ENCODE measurements around the gene ZNF777.
"Not testable (repeated sequence)": the region's sequence is repeated elsewhere in the genome, so short reads cannot be mapped to it uniquely, and the experiment has no call there.

ZNF777 gene

GRCh38 chr7:149455175-149455950 lies 5.5 kb downstream of the ZNF777 start:
- FAIRE-seq (no peak), DNase-seq (ENCODE audit: insufficient read length, low spot score) (no peak)

GRCh38 chr7:149454750-149455149 lies 6.1 kb downstream of the ZNF777 start:
- FAIRE-seq (no peak), DNase-seq (ENCODE audit: insufficient read length, low spot score) (no peak)

GRCh38 chr7:149454006-149454405 lies 6.9 kb downstream of the ZNF777 start:
- FAIRE-seq: no peak
- no peak for DNase-seq (ENCODE audit: insufficient read length, low spot score)

- FAIRE-seq (no peak), DNase-seq (ENCODE audit: insufficient read length, low spot score) (no peak)
These were observed 10.0 kb downstream of the ZNF777 start for GRCh38 chr7:149450821-149451220.

GRCh38 chr7:149449897-149450296 lies 11.0 kb downstream of the ZNF777 start:
- no peak for FAIRE-seq
- no peak for DNase-seq (ENCODE audit: insufficient read length, low spot score)

GRCh38 chr7:149448961-149449360 lies 11.9 kb downstream of the ZNF777 start:
- FAIRE-seq (no peak), DNase-seq (ENCODE audit: insufficient read length, low spot score) (no peak)

GRCh38 chr7:149446026-149446425 lies 14.8 kb downstream of the ZNF777 start:
- not testable (repeated sequence) for DNase-seq (ENCODE audit: insufficient read length, low spot score); FAIRE-seq

- FAIRE-seq: no peak
- no peak for DNase-seq (ENCODE audit: insufficient read length, low spot score)
These were observed 16.6 kb downstream of the ZNF777 start for GRCh38 chr7:149444287-149444686.

GRCh38 chr7:149443523-149443922 lies 17.3 kb downstream of the ZNF777 start:
- FAIRE-seq (no peak), DNase-seq (ENCODE audit: insufficient read length, low spot score) (no peak)

GRCh38 chr7:149442924-149443323 lies 17.9 kb downstream of the ZNF777 start:
- DNase-seq (ENCODE audit: insufficient read length, low spot score): no peak
- FAIRE-seq: no peak

GRCh38 chr7:149440222-149440621 lies 20.6 kb downstream of the ZNF777 start:
- no peak for FAIRE-seq
- no peak for DNase-seq (ENCODE audit: insufficient read length, low spot score)

- FAIRE-seq (no peak), DNase-seq (ENCODE audit: insufficient read length, low spot score) (no peak)
These were observed 24.5 kb downstream of the ZNF777 start for GRCh38 chr7:149436358-149436757.

- FAIRE-seq (no peak), DNase-seq (ENCODE audit: insufficient read length, low spot score) (no peak)
These were observed 27.7 kb downstream of the ZNF777 start for GRCh38 chr7:149433124-149433523.

- DNase-seq (ENCODE audit: insufficient read length, low spot score): no peak
- FAIRE-seq: no peak
These were observed 28.7 kb downstream of the ZNF777 start for GRCh38 chr7:149432121-149432691.

GRCh38 chr7:149431486-149432120 lies 29.3 kb downstream of the ZNF777 start:
- FAIRE-seq: no peak
- no peak for DNase-seq (ENCODE audit: insufficient read length, low spot score)

- FAIRE-seq (no peak), DNase-seq (ENCODE audit: insufficient read length, low spot score) (no peak)
These were observed 30.7 kb downstream of the ZNF777 start for GRCh38 chr7:149430192-149430591.

GRCh38 chr7:149427893-149428292 lies 33.0 kb downstream of the ZNF777 start:
- DNase-seq (ENCODE audit: insufficient read length, low spot score) (no peak), FAIRE-seq (no peak)

- DNase-seq (ENCODE audit: insufficient read length, low spot score) (no peak), FAIRE-seq (no peak)
These were observed 33.7 kb downstream of the ZNF777 start for GRCh38 chr7:149427096-149427680.

- DNase-seq (ENCODE audit: insufficient read length, low spot score): no peak
These were observed 37.3 kb downstream of the ZNF777 start for GRCh38 chr7:149423449-149424110.

GRCh38 chr7:149422914-149423301 lies 38.0 kb downstream of the ZNF777 start:
- peak; percentile 20 for DNase-seq (ENCODE audit: insufficient read length, low spot score)

More at GRCh38 chr7:149423449-149424110, 37.3 kb downstream of the ZNF777 start:
- no peak for FAIRE-seq

More at GRCh38 chr7:149422914-149423301, 38.0 kb downstream of the ZNF777 start:
- FAIRE-seq: no peak
